ENCODE data around the gene STRIP2.

Gene STRIP2

GRCh38 chr7:129437190-129437589, 3.0 kb downstream of the STRIP2 start:
- Histone ChIP-seq H3K4ac (ENCODE audit: low read depth, low read length) (no peak overlapping the region), H3K9ac (ENCODE audit: low read length) (no peak overlapping the region), H3K4me2 (ENCODE audit: low read length) (no peak overlapping the region), H3K27ac (ENCODE audit: low read depth, low read length) (no peak overlapping the region), H2BK120ac (ENCODE audit: low read depth, low read length) (no peak overlapping the region), H3K79me2 (ENCODE audit: control insufficient read depth, insufficient read depth, low read length) (no peaks in the 10 kb centered on the region), H3K23ac (ENCODE audit: low read length) (no peak overlapping the region), H3K4me3 (ENCODE audit: low read length) (no peak overlapping the region), H2AK5ac (ENCODE audit: low read length) (no peak overlapping the region), H3K27me3 (ENCODE audit: insufficient read depth, low read length, poor library complexity) (no peaks in the 10 kb centered on the region), H2BK15ac (replicated peaks; ENCODE audit: low read depth) (no peak overlapping the region), H3K56ac (ENCODE audit: low read length) (no peak overlapping the region), H4K8ac (ENCODE audit: low read depth, low read length) (no peak overlapping the region), H3K4me1 (ENCODE audit: control insufficient read depth, low read depth, low read length) (peaks cover 8% of the 10 kb centered on the region), H2BK5ac (ENCODE audit: low read length) (no peak overlapping the region), H3K18ac (ENCODE audit: low read length) (no peak overlapping the region), H4K5ac (ENCODE audit: low read length) (no peak overlapping the region), H3K36me3 (ENCODE audit: control insufficient read depth, insufficient read depth, low read length) (no peaks in the 10 kb centered on the region), H3K79me1 (ENCODE audit: low read length) (no peaks in the 10 kb centered on the region)
- no peak for DNase-seq
- no CpG with 5 or more reads among the region's 5 CpGs for WGBS (ENCODE audit: extremely low coverage, insufficient coverage, low lambda C conversion rate)

GRCh38 chr7:129438281-129438838, 4.1 kb downstream of the STRIP2 start:
- no peak for DNase-seq
- Histone ChIP-seq H3K18ac (ENCODE audit: low read length) (no peak overlapping the region), H3K4ac (ENCODE audit: low read depth, low read length) (no peak overlapping the region), H2AK5ac (ENCODE audit: low read length) (no peak overlapping the region), H3K27ac (ENCODE audit: low read depth, low read length) (no peak overlapping the region), H3K4me2 (ENCODE audit: low read length) (no peak overlapping the region), H3K56ac (ENCODE audit: low read length) (no peak overlapping the region), H3K23ac (ENCODE audit: low read length) (no peak overlapping the region), H3K27me3 (ENCODE audit: insufficient read depth, low read length, poor library complexity) (no peaks in the 10 kb centered on the region), H3K36me3 (ENCODE audit: control insufficient read depth, insufficient read depth, low read length) (no peaks in the 10 kb centered on the region), H3K79me1 (ENCODE audit: low read length) (no peaks in the 10 kb centered on the region), H4K5ac (ENCODE audit: low read length) (no peak overlapping the region), H4K8ac (ENCODE audit: low read depth, low read length) (no peak overlapping the region), H2BK15ac (replicated peaks; ENCODE audit: low read depth) (no peak overlapping the region), H2BK120ac (ENCODE audit: low read depth, low read length) (no peak overlapping the region), H3K79me2 (ENCODE audit: control insufficient read depth, insufficient read depth, low read length) (no peaks in the 10 kb centered on the region), H3K9ac (ENCODE audit: low read length) (no peak overlapping the region), H3K4me1 (ENCODE audit: control insufficient read depth, low read depth, low read length) (peaks cover 4% of the 10 kb centered on the region), H3K4me3 (ENCODE audit: low read length) (no peak overlapping the region), H2BK5ac (ENCODE audit: low read length) (no peak overlapping the region)
- WGBS (ENCODE audit: extremely low coverage, insufficient coverage, low lambda C conversion rate): no CpG with 5 or more reads among the region's 6 CpGs

- no peaks in the 10 kb centered on the region for H3K79me1 ChIP-seq (ENCODE audit: low read length)
- H3K27me3 ChIP-seq (ENCODE audit: insufficient read depth, low read length, poor library complexity): no peaks in the 10 kb centered on the region
- H3K36me3 ChIP-seq (ENCODE audit: control insufficient read depth, insufficient read depth, low read length): no peaks in the 10 kb centered on the region
- H3K4me3 ChIP-seq (ENCODE audit: low read length): no peak overlapping the region
- no peak overlapping the region for H3K4ac ChIP-seq (ENCODE audit: low read depth, low read length)
- no peak overlapping the region for H2AK5ac ChIP-seq (ENCODE audit: low read length)
- no peak for DNase-seq
- no peak overlapping the region for H3K27ac ChIP-seq (ENCODE audit: low read depth, low read length)
- no peak overlapping the region for H3K18ac ChIP-seq (ENCODE audit: low read length)
- WGBS (ENCODE audit: extremely low coverage, insufficient coverage, low lambda C conversion rate): no CpG with 5 or more reads among the region's 5 CpGs
- no peak overlapping the region for H2BK120ac ChIP-seq (ENCODE audit: low read depth, low read length)
- H3K4me1 ChIP-seq (ENCODE audit: control insufficient read depth, low read depth, low read length): peaks cover 3% of the 10 kb centered on the region
- no peak overlapping the region for H2BK15ac ChIP-seq (replicated peaks; ENCODE audit: low read depth)
- no peak overlapping the region for H2BK5ac ChIP-seq (ENCODE audit: low read length)
- H3K56ac ChIP-seq (ENCODE audit: low read length): no peak overlapping the region
- H4K5ac ChIP-seq (ENCODE audit: low read length): no peak overlapping the region
- no peaks in the 10 kb centered on the region for H3K79me2 ChIP-seq (ENCODE audit: control insufficient read depth, insufficient read depth, low read length)
- no peak overlapping the region for H3K9ac ChIP-seq (ENCODE audit: low read length)
- no peak overlapping the region for H3K4me2 ChIP-seq (ENCODE audit: low read length)
- no peak overlapping the region for H3K23ac ChIP-seq (ENCODE audit: low read length)
- no peak overlapping the region for H4K8ac ChIP-seq (ENCODE audit: low read depth, low read length)
These were observed 4.8 kb downstream of the STRIP2 start for GRCh38 chr7:129438839-129439651.

- H3K4ac ChIP-seq (ENCODE audit: low read depth, low read length): no peak overlapping the region
These were observed 5.9 kb downstream of the STRIP2 start for GRCh38 chr7:129439963-129440625.

GRCh38 chr7:129443612-129444011, 9.4 kb downstream of the STRIP2 start:
- Histone ChIP-seq H3K4me3 (ENCODE audit: low read length) (no peak overlapping the region), H3K4me2 (ENCODE audit: low read length) (no peak overlapping the region), H3K18ac (ENCODE audit: low read length) (no peak overlapping the region), H2AK5ac (ENCODE audit: low read length) (no peak overlapping the region), H2BK120ac (ENCODE audit: low read depth, low read length) (no peak overlapping the region), H4K8ac (ENCODE audit: low read depth, low read length) (no peak overlapping the region), H2BK15ac (replicated peaks; ENCODE audit: low read depth) (no peak overlapping the region), H3K4me1 (ENCODE audit: control insufficient read depth, low read depth, low read length) (no peaks in the 10 kb centered on the region), H3K27ac (ENCODE audit: low read depth, low read length) (no peak overlapping the region), H3K23ac (ENCODE audit: low read length) (no peak overlapping the region), H3K36me3 (ENCODE audit: control insufficient read depth, insufficient read depth, low read length) (no peaks in the 10 kb centered on the region), H3K9ac (ENCODE audit: low read length) (no peak overlapping the region), H3K79me1 (ENCODE audit: low read length) (no peaks in the 10 kb centered on the region), H2BK5ac (ENCODE audit: low read length) (no peak overlapping the region), H3K27me3 (ENCODE audit: insufficient read depth, low read length, poor library complexity) (no peaks in the 10 kb centered on the region), H3K56ac (ENCODE audit: low read length) (no peak overlapping the region), H4K5ac (ENCODE audit: low read length) (no peak overlapping the region), H3K4ac (ENCODE audit: low read depth, low read length) (no peak overlapping the region), H3K79me2 (ENCODE audit: control insufficient read depth, insufficient read depth, low read length) (no peaks in the 10 kb centered on the region)
- WGBS (ENCODE audit: extremely low coverage, insufficient coverage, low lambda C conversion rate): no CpG with 5 or more reads among the region's 2 CpGs
- DNase-seq: no peak

More at GRCh38 chr7:129439963-129440625, 5.9 kb downstream of the STRIP2 start:
- no peak for DNase-seq
- no peak overlapping the region for H3K18ac ChIP-seq (ENCODE audit: low read length)
- no peaks in the 10 kb centered on the region for H3K36me3 ChIP-seq (ENCODE audit: control insufficient read depth, insufficient read depth, low read length)
- no peak overlapping the region for H2BK120ac ChIP-seq (ENCODE audit: low read depth, low read length)
- no peaks in the 10 kb centered on the region for H3K79me2 ChIP-seq (ENCODE audit: control insufficient read depth, insufficient read depth, low read length)
- H3K56ac ChIP-seq (ENCODE audit: low read length): no peak overlapping the region
- H3K4me1 ChIP-seq (ENCODE audit: control insufficient read depth, low read depth, low read length): peaks cover 3% of the 10 kb centered on the region
- H4K5ac ChIP-seq (ENCODE audit: low read length): no peak overlapping the region
- H2BK15ac ChIP-seq (replicated peaks; ENCODE audit: low read depth): no peak overlapping the region
- H2BK5ac ChIP-seq (ENCODE audit: low read length): no peak overlapping the region
- H3K4me3 ChIP-seq (ENCODE audit: low read length): no peak overlapping the region
- H2AK5ac ChIP-seq (ENCODE audit: low read length): no peak overlapping the region
- H3K27ac ChIP-seq (ENCODE audit: low read depth, low read length): no peak overlapping the region
- H3K9ac ChIP-seq (ENCODE audit: low read length): no peak overlapping the region
- H4K8ac ChIP-seq (ENCODE audit: low read depth, low read length): no peak overlapping the region
- no peak overlapping the region for H3K23ac ChIP-seq (ENCODE audit: low read length)
- H3K79me1 ChIP-seq (ENCODE audit: low read length): no peaks in the 10 kb centered on the region
- WGBS (ENCODE audit: extremely low coverage, insufficient coverage, low lambda C conversion rate): 100% methylated on average over 1 of the region's 3 CpGs
- no peak overlapping the region for H3K4me2 ChIP-seq (ENCODE audit: low read length)
- no peaks in the 10 kb centered on the region for H3K27me3 ChIP-seq (ENCODE audit: insufficient read depth, low read length, poor library complexity)

Data from mesendoderm (in vitro differentiated cells).